ENCODE measurements around the gene HMGCL. TPM values are rescaled to one million over a fixed set of nuclear protein-coding genes. Genes with fewer than 3 reads are reported as not detected.

The HMGCL gene
- total and polyA plus RNA-seq, 2 of the 13 experiments (the other 11 are each of a cell fraction or from before 2014, with no cell fraction given) = 21.3 to 41.4 TPM

- TF ChIP-seq NFE2 (CRISPR knock-in tag; IDR thresholded peaks at IDR 0.05) (no peak), MEIS1 (CRISPR knock-in tag; IDR thresholded peaks at IDR 0.05; ENCODE audit: borderline replicate concordance) (no peak), NBN (conservative IDR thresholded peaks at IDR 0.05) (no peak), ZSCAN5A (CRISPR knock-in tag; IDR thresholded peaks at IDR 0.05; ENCODE audit: borderline replicate concordance) (0 out of 2 replicates have a peak, but pooled peaks have one; percentile 9), CCDC6 (CRISPR knock-in tag; IDR thresholded peaks at IDR 0.05) (no peak; the same call in 1 of the 2 replicates), ZFP37 (CRISPR knock-in tag; IDR thresholded peaks at IDR 0.05; ENCODE audit: borderline replicate concordance) (no peak), AHDC1 (CRISPR knock-in tag; IDR thresholded peaks at IDR 0.05; ENCODE audit: borderline replicate concordance) (no peak), SMAD3 (CRISPR knock-in tag; IDR thresholded peaks at IDR 0.05) (no peak), ZNF564 (CRISPR knock-in tag; IDR thresholded peaks at IDR 0.05) (no peak), AHR (CRISPR knock-in tag; IDR thresholded peaks at IDR 0.05) (no peak), HNRNPL (IDR thresholded peaks at IDR 0.05; ENCODE audit: low read depth, low read length) (peak; percentile 98), LRRFIP1 (CRISPR knock-in tag; conservative IDR thresholded peaks at IDR 0.05) (no peak)
- TF ChIP-seq, protein P1, sequence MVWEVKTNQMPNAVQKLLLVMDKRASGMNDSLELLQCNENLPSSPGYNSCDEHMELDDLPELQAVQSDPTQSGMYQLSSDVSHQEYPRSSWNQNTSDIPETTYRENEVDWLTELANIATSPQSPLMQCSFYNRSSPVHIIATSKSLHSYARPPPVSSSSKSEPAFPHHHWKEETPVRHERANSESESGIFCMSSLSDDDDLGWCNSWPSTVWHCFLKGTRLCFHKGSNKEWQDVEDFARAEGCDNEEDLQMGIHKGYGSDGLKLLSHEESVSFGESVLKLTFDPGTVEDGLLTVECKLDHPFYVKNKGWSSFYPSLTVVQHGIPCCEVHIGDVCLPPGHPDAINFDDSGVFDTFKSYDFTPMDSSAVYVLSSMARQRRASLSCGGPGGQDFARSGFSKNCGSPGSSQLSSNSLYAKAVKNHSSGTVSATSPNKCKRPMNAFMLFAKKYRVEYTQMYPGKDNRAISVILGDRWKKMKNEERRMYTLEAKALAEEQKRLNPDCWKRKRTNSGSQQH (CRISPR knock-in tag; IDR thresholded peaks at IDR 0.05; ENCODE audit: low read depth) = 0 out of 2 replicates have a peak, but pooled peaks have one; percentile 48
These were observed 25.4 kb downstream of the HMGCL start (continued) for GRCh38 chr1:23799570-23800399.
